OCI-LY7 (cell line): ENCODE results near the gene P3H1.

Experiments
- CTCF ChIP-seq: fragments of 200-600 bp; sonication (generic); conservative IDR thresholded peaks from 2 replicates; pipeline ENCODE4 v1.5.1; 2014; ENCODE audit warnings: mild to moderate bottlenecking, antibody characterized with exemption, low read length, moderate library complexity, mixed read lengths
- EZH2phosphoT487 ChIP-seq: fragments of 200-600 bp; sonication (generic); IDR thresholded peaks from 2 replicates; pipeline ENCODE4 v1.6.1; 2018; ENCODE audit warnings: low read depth, borderline replicate concordance, mild to moderate bottlenecking, mixed run types, antibody characterized with exemption, low read length, moderate library complexity, mixed read lengths

GRCh38 chr1:42761567-42761966, 5.3 kb downstream of the P3H1 start:
- no peak for TF ChIP-seq CTCF
- no peak for TF ChIP-seq EZH2phosphoT487
